Liver (tissue), 9 donors: Measurements from ENCODE around the gene PALMD. TPM values are rescaled to one million over a fixed set of nuclear protein-coding genes. Genes with fewer than 3 reads are reported as not detected.

Experiments used
- DNase-seq: peaks from one replicate; pipeline ENCODE4 v3.0.0-alpha.2; 2017; ENCODE audit warnings: low spot score
- H3K27ac ChIP-seq, 2 donors: one replicate each; pipeline ENCODE4 v1.7.0; 2013; ENCODE audit warnings: inconsistent platforms in 2 of 2, low read length in 2 of 2, control low read depth in 1 of 2, low read depth in 1 of 2, mild to moderate bottlenecking in 1 of 2
- H3K27me3 ChIP-seq, 4 donors: one replicate each; pipeline versions ENCODE4 v1.6.1 to v1.7.0; 2013; ENCODE audit warnings: low read length in 3 of 4, inconsistent platforms in 1 of 4, mild to moderate bottlenecking in 1 of 4, moderate library complexity in 1 of 4; ENCODE audit not compliant: control insufficient read depth in 4 of 4, insufficient read depth in 4 of 4
- H3K36me3 ChIP-seq, 4 donors: one replicate each; pipeline versions ENCODE4 v1.6.1 to v1.7.0; 2013; ENCODE audit warnings: low read length in 3 of 4, mild to moderate bottlenecking in 3 of 4, low read depth in 1 of 4, moderate library complexity in 1 of 4; ENCODE audit not compliant: control insufficient read depth in 4 of 4, insufficient read depth in 3 of 4
- H3K4me1 ChIP-seq, 4 donors: one replicate each; pipeline versions ENCODE4 v1.6.1 to v1.7.0; 2013; ENCODE audit warnings: low read length in 3 of 4, mild to moderate bottlenecking in 3 of 4, moderate library complexity in 1 of 4; ENCODE audit not compliant: control insufficient read depth in 4 of 4, insufficient read depth in 4 of 4
- H3K4me3 ChIP-seq, 3 donors: one replicate each; pipeline versions ENCODE4 v1.6.1 to v1.7.0; 2013; ENCODE audit warnings: low read length in 3 of 3, control low read depth in 1 of 3, low read depth in 1 of 3, mild to moderate bottlenecking in 1 of 3
- H3K9ac ChIP-seq, 2 donors: one replicate each; pipeline ENCODE4 v1.7.0; 2013; ENCODE audit warnings: low read length in 2 of 2, mild to moderate bottlenecking in 2 of 2, moderate library complexity in 2 of 2, control low read depth in 1 of 2, low read depth in 1 of 2
- H3K9me3 ChIP-seq, 4 donors: one replicate each; pipeline versions ENCODE4 v1.6.1 to v1.7.0; 2013; ENCODE audit warnings: low read length in 3 of 4; ENCODE audit not compliant: control insufficient read depth in 4 of 4
- CTCF ChIP-seq: fragments of 150-350 bp; IDR thresholded peaks from 2 replicates; pipeline ENCODE4 v1.5.1; 2017; ENCODE audit warnings: improper control_type of control experiment, low read depth, low read length; ENCODE audit not compliant: missing input control
- EGR1 ChIP-seq, 2 donors: IDR thresholded peaks; 2 replicates each; pipeline ENCODE4 v1.6.1; 2016 to 2018; ENCODE audit warnings: antibody characterized with exemption in 2 of 2, low read depth in 2 of 2
- FOXA1 ChIP-seq: IDR thresholded peaks from 2 replicates; pipeline ENCODE4 v1.6.1; 2016; ENCODE audit warnings: antibody characterized with exemption
- FOXA2 ChIP-seq: IDR thresholded peaks from 2 replicates; pipeline ENCODE4 v1.6.1; 2016; ENCODE audit warnings: antibody characterized with exemption
- GABPA ChIP-seq, 2 donors: IDR thresholded peaks in 1 of 2; conservative IDR thresholded peaks in 1 of 2; 2 replicates each; pipeline ENCODE4 v1.6.1; 2016; ENCODE audit warnings: antibody characterized with exemption in 2 of 2, mild to moderate bottlenecking in 1 of 2, moderate library complexity in 1 of 2
- HNF4A ChIP-seq, 2 donors: conservative IDR thresholded peaks; 2 replicates each; pipeline ENCODE4 v1.6.1; 2016; ENCODE audit warnings: antibody characterized with exemption in 2 of 2, mild to moderate bottlenecking in 2 of 2
- HNF4G ChIP-seq: IDR thresholded peaks from 2 replicates; pipeline ENCODE4 v1.6.1; 2016; ENCODE audit warnings: antibody characterized with exemption
- JUND ChIP-seq, 2 donors: IDR thresholded peaks; 2 replicates each; pipeline ENCODE4 v1.6.1; 2016; ENCODE audit warnings: antibody characterized with exemption in 2 of 2
- NR2F2 ChIP-seq: IDR thresholded peaks from 2 replicates; pipeline ENCODE4 v1.6.1; 2016; ENCODE audit warnings: antibody characterized with exemption
- RAD21 ChIP-seq, 2 donors: IDR thresholded peaks; 2 replicates each; pipeline ENCODE4 v1.6.1; 2016; ENCODE audit warnings: antibody characterized with exemption in 2 of 2, mild to moderate bottlenecking in 2 of 2
- REST ChIP-seq: IDR thresholded peaks from 2 replicates; pipeline ENCODE4 v1.6.1; 2016; ENCODE audit warnings: antibody characterized with exemption, mild to moderate bottlenecking
- RXRA ChIP-seq, 2 donors: IDR thresholded peaks; 2 replicates each; pipeline ENCODE4 v1.6.1; 2017 to 2018; ENCODE audit warnings: antibody characterized with exemption in 2 of 2, mild to moderate bottlenecking in 1 of 2
- SP1 ChIP-seq: IDR thresholded peaks from 2 replicates; pipeline ENCODE4 v1.6.1; 2018; ENCODE audit warnings: antibody characterized with exemption, mild to moderate bottlenecking
- TAF1 ChIP-seq: conservative IDR thresholded peaks from 2 replicates; pipeline ENCODE4 v1.6.1; 2016; ENCODE audit warnings: antibody characterized with exemption, mild to moderate bottlenecking
- YY1 ChIP-seq: IDR thresholded peaks from 2 replicates; pipeline ENCODE4 v1.6.1; 2016; ENCODE audit warnings: antibody characterized with exemption, mild to moderate bottlenecking
- ZBTB33 ChIP-seq: IDR thresholded peaks from 2 replicates; pipeline ENCODE4 v1.6.1; 2016; ENCODE audit warnings: antibody characterized with exemption
- WGBS: extraction: QIAGEN DNeasy Blood & Tissue Kit; methylation state at CpG from one replicate; pipeline ENCODE4 v1.1.7; 2013; 5-methylcytosine and 5-hydroxymethylcytosine counted together
- polyA plus RNA-seq, 2 donors: library from polyadenylated mRNA; stranded (reverse) in 1 of 2; unstranded in 1 of 2; fragments of 200-250 nt in 1 of 2; fragments of >200 nt in 1 of 2; fragmentation: Nextera tagmentation in 1 of 2; extraction: Ambion mirVana in 1 of 2; gene quantifications; one replicate each; pipeline versions ENCODE4 v1.2.1 to v1.2.3, GENCODE V29; 2013 to 2015
- total RNA-seq, 2 donors: library from RNA; depleted of rRNA; stranded (reverse); fragments of >200 nt; gene quantifications; one replicate each; pipeline ENCODE4 v1.2.3, GENCODE V29; 2014
- TF ChIP-seq, protein P1 (sequence below): IDR thresholded peaks from 2 replicates; pipeline ENCODE4 v1.6.1; 2016; ENCODE audit warnings: antibody characterized with exemption
- TF ChIP-seq, protein P2 (sequence below): IDR thresholded peaks from 2 replicates; pipeline ENCODE4 v1.6.1; 2016; ENCODE audit warnings: antibody characterized with exemption
- donor health status: healthy.
- donor health status: healthy.
- donor health status: healthy.
- donor health status: healthy.
- donor health status: healthy.

PALMD gene
- total and polyA plus RNA-seq, 4 donors = 9.7 to 24.0 (median 19.5) TPM

- Histone ChIP-seq H3K36me3 (peaks cover 6 to 39% (median 20%) of the 10 kb centered on the region in 4 donors), H3K9ac (peak overlapping the region in 1 of 2 donors; percentile 46), H3K4me3 (no peak overlapping the region), H3K9me3 (no peaks in the 10 kb centered on the region), H3K4me1 (peaks cover 1 to 27% (median 23%) of the 10 kb centered on the region in 4 donors), H3K27me3 (no peaks in the 10 kb centered on the region), H3K27ac (peak overlapping the region; percentile 46 to 67)
- DNase-seq = no peak
- WGBS = 41% methylated on average over 6 of the region's 6 CpGs
- TF ChIP-seq RXRA (IDR thresholded peaks at IDR 0.05) (peak; percentile 91 to 96), ZBTB33 (peak; percentile 83), EGR1 (IDR thresholded peaks at IDR 0.05; ENCODE audit: low read depth in 2 of 2) (peak in 1 of 2 donors; percentile 52), NR2F2 (no peak), HNF4A (conservative IDR thresholded peaks at IDR 0.05) (peak; percentile 98 to 100), SP1 (peak; percentile 90), REST (peak; percentile 75), RAD21 (IDR thresholded peaks at IDR 0.05) (peak; percentile 46 to 49), HNF4G (peak; percentile 91), YY1 (peak; percentile 70), CTCF (no peak), FOXA2 (peak; percentile 82), TAF1 (no peak), GABPA (IDR thresholded peaks at IDR 0.05 in 1 of 2, conservative IDR thresholded peaks at IDR 0.05 in 1 of 2) (no peak), JUND (IDR thresholded peaks at IDR 0.05) (peak; percentile 67 to 93), FOXA1 (peak; percentile 50)
- TF ChIP-seq, protein P1, sequence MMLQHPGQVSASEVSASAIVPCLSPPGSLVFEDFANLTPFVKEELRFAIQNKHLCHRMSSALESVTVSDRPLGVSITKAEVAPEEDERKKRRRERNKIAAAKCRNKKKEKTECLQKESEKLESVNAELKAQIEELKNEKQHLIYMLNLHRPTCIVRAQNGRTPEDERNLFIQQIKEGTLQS = no peak
- TF ChIP-seq, protein P2, sequence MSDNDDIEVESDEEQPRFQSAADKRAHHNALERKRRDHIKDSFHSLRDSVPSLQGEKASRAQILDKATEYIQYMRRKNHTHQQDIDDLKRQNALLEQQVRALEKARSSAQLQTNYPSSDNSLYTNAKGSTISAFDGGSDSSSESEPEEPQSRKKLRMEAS = peak; percentile 57
Measured at GRCh38 chr1:99738858-99739465, 93.0 kb downstream of the PALMD start.
